ENCODE results near the gene MCRS1.

DNA sequence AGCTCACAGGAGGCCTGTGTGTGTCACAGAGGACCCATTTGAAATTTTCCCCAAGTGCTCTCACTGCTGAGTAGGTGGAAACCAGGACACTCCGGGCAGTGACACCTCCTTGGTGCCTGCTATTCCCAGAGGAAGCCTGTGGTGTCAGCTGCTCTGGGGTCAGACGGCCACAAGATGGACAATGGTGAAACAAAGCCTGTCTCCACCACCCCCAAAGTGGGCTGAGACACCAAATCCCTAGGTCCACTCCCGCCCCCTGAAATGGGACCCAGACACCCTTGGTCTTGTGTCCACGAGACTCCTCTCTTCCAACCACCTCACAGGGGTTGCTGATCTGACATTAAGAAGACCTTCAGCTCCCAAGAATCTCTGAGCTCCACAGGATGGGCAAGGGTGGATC lies 22.1 kb downstream of the MCRS1 start:
- TF ChIP-seq, protein P1, sequence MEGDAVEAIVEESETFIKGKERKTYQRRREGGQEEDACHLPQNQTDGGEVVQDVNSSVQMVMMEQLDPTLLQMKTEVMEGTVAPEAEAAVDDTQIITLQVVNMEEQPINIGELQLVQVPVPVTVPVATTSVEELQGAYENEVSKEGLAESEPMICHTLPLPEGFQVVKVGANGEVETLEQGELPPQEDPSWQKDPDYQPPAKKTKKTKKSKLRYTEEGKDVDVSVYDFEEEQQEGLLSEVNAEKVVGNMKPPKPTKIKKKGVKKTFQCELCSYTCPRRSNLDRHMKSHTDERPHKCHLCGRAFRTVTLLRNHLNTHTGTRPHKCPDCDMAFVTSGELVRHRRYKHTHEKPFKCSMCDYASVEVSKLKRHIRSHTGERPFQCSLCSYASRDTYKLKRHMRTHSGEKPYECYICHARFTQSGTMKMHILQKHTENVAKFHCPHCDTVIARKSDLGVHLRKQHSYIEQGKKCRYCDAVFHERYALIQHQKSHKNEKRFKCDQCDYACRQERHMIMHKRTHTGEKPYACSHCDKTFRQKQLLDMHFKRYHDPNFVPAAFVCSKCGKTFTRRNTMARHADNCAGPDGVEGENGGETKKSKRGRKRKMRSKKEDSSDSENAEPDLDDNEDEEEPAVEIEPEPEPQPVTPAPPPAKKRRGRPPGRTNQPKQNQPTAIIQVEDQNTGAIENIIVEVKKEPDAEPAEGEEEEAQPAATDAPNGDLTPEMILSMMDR (IDR thresholded peaks at IDR 0.05; ENCODE audit: low read depth, low read length, poor library complexity, severe bottlenecking), result no peak
- TF ChIP-seq EZH2phosphoT487 (IDR thresholded peaks at IDR 0.05; ENCODE audit: borderline replicate concordance, low read length), result no peak

Data from DOHH2 (cell line).